GM12873 (cell line): ENCODE data around the gene CFAP54.

Experiments
- CTCF ChIP-seq: IDR thresholded peaks from 2 replicates; pipeline ENCODE4 v1.5.1; 2012; ENCODE audit warnings: low read depth, mild to moderate bottlenecking, moderate library complexity, low read length, control low read depth; ENCODE audit not compliant: insufficient read depth; ENCODE audit errors: missing control alignments

The CFAP54 gene

GRCh38 chr12:96497855-96498254 is 8.5 kb downstream of the CFAP54 start:
- no peak for TF ChIP-seq CTCF

GRCh38 chr12:96500693-96501092 is 11.3 kb downstream of the CFAP54 start:
- TF ChIP-seq CTCF = no peak

- no peak for TF ChIP-seq CTCF
Observed at GRCh38 chr12:96501133-96501761, 11.9 kb downstream of the CFAP54 start.

- TF ChIP-seq CTCF = no peak
Observed at GRCh38 chr12:96501908-96502307, 12.5 kb downstream of the CFAP54 start.

- TF ChIP-seq CTCF = no peak
Observed at GRCh38 chr12:96502477-96502876, 13.1 kb downstream of the CFAP54 start.

GRCh38 chr12:96502949-96503532 is 13.7 kb downstream of the CFAP54 start:
- TF ChIP-seq CTCF = no peak

GRCh38 chr12:96503976-96504375 is 14.6 kb downstream of the CFAP54 start:
- no peak for TF ChIP-seq CTCF
